Cardiac muscle cell (in vitro differentiated cells and primary cell): ENCODE data around the gene ACVR1. TPM values are rescaled to one million over a fixed set of nuclear protein-coding genes. Genes with fewer than 3 reads are reported as not detected.
"Not testable (repeated sequence)": the region's sequence is repeated elsewhere in the genome, so short reads cannot be mapped to it uniquely, and the experiment has no call there.

Source experiments
- DNase-seq, 2 donors: peaks; one replicate each; pipeline versions ENCODE4 v3.0.0 to v3.0.0-alpha.2; 2010 to 2017; ENCODE audit warnings: low read depth in 1 of 2, low spot score in 1 of 2
- H3K27ac ChIP-seq: fragments of 200-600 bp; sonication (generic); 2 replicates; pipeline ENCODE4 v1.5.1; 2016
- H3K27me3 ChIP-seq: fragments of 200-600 bp; sonication (generic); 2 replicates; pipeline ENCODE4 v1.6.0; 2016; ENCODE audit warnings: control low read depth
- H3K36me3 ChIP-seq: fragments of 200-600 bp; sonication (generic); 2 replicates; pipeline ENCODE4 v1.5.1; 2016; ENCODE audit warnings: control low read depth
- H3K4me1 ChIP-seq: fragments of 200-600 bp; sonication (generic); 2 replicates; pipeline ENCODE4 v1.8.1; 2017; ENCODE audit warnings: low read depth, mild to moderate bottlenecking, mixed run types
- H3K4me3 ChIP-seq: fragments of 200-600 bp; sonication (generic); 2 replicates; pipeline ENCODE4 v1.5.1; 2016; ENCODE audit warnings: mild to moderate bottlenecking
- H3K9me3 ChIP-seq: fragments of 200-600 bp; sonication (generic); 2 replicates; pipeline ENCODE4 v1.5.1; 2017; ENCODE audit warnings: low read depth, mild to moderate bottlenecking, control low read depth
- CTCF ChIP-seq: IDR thresholded peaks from 2 replicates; pipeline ENCODE4 v1.5.1; 2012; ENCODE audit warnings: low read depth, mild to moderate bottlenecking, low read length
- polyA plus RNA-seq: library from polyadenylated mRNA; unstranded; fragments of >200 nt; fragmentation: Nextera tagmentation; extraction: Ambion mirVana; gene quantifications from 2 replicates; pipeline ENCODE4 v1.2.1, GENCODE V29; 2016
- total RNA-seq: library from RNA; depleted of rRNA; stranded (reverse); fragments of >200 nt; gene quantifications from 2 replicates; pipeline ENCODE4 v1.2.3, GENCODE V29; 2016

Gene ACVR1
- total and polyA plus RNA-seq, 2 experiments from 2014 or later = 7.5 to 12.9 TPM

- no peaks in the 10 kb centered on the region for H3K9me3 ChIP-seq
- H3K4me3 ChIP-seq = no peak overlapping the region
- no peak for DNase-seq
- no peaks in the 10 kb centered on the region for H3K27me3 ChIP-seq
- no peak overlapping the region for H3K27ac ChIP-seq
- H3K36me3 ChIP-seq = no peaks in the 10 kb centered on the region
- TF ChIP-seq CTCF = no peak
- H3K4me1 ChIP-seq = peaks cover 3% of the 10 kb centered on the region
These were observed 45.9 kb downstream of the ACVR1 start for GRCh38 chr2:157830266-157830665.

DNA sequence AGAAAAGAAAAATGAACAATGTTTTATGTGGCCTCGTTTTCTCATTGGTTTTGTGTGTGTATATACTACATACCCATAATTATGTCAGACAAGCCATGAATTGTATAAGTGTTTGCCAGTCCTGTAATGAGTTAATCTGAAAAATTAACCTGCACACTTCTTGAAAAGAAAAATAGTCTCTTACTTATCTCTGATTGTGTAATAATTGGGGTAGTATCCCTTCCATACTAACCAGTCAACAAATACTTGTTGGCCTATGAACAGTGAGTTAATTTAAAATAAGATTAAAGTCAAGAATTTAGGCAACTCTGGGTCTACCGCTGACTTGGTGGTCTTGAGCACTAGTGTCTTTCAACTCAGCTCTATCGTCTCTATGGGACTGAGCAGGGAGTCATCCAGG is 48.8 kb downstream of the ACVR1 start:
- TF ChIP-seq CTCF = no peak
- DNase-seq = no peak
- H3K27ac ChIP-seq = no peak overlapping the region
- H3K9me3 ChIP-seq = no peaks in the 10 kb centered on the region
- H3K4me3 ChIP-seq = no peak overlapping the region
- peaks cover 8% of the 10 kb centered on the region for H3K4me1 ChIP-seq
- no peaks in the 10 kb centered on the region for H3K36me3 ChIP-seq
- H3K27me3 ChIP-seq = no peaks in the 10 kb centered on the region

DNA sequence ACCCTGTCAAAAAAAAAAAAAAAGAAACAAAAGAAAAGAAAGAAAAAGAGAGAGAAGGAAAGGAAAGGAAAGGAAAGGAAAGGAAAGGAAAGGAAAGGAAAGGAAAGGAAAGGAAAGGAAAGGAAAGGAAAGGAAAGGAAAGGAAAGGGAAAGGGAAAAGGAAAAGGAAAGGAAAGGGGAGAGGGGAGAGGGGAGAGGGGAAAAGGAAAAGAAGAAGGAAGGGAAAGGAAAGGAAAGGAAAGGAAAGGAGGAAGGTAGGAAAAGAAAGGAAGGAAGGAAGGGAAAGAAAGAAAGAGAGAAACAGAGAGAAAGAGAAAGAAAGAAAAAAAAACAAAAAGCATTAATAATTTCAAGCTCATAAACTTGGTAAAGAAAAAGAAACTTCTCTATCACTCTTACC is 49.5 kb downstream of the ACVR1 start:
- not testable (repeated sequence) for DNase-seq, H3K27ac ChIP-seq, H3K4me3 ChIP-seq, H3K9me3 ChIP-seq, H3K4me1 ChIP-seq, H3K27me3 ChIP-seq, H3K36me3 ChIP-seq

GRCh38 chr2:157825885-157826284 is 50.2 kb downstream of the ACVR1 start:
- no peak for TF ChIP-seq CTCF
- Histone ChIP-seq H3K4me3 (no peak overlapping the region), H3K4me1 (peaks cover 5% of the 10 kb centered on the region), H3K9me3 (no peaks in the 10 kb centered on the region), H3K27me3 (no peaks in the 10 kb centered on the region), H3K27ac (no peak overlapping the region), H3K36me3 (no peaks in the 10 kb centered on the region)
- peak in 1 of 2 donors; percentile 72 for DNase-seq

DNA sequence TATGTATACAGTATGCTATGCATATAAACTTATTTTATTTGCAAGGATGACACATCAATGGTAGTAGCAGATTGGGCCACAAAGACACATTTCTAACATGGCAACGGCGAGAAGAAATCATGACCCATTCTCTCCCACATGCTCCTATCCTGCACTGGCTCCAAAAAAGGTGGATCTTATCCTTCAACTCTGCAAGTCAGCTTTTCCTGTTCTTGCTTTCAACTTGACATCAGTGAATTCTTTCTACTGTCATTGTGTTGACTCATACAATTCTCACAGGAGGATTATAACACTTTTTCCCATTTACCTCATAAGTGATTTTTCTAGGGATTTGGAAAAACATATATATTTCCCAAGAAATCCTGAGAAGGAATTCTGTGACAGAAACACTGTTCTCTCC is 53.1 kb downstream of the ACVR1 start:
- TF ChIP-seq CTCF = no peak
- H3K27me3 ChIP-seq = no peaks in the 10 kb centered on the region
- no peak overlapping the region for H3K4me3 ChIP-seq
- H3K27ac ChIP-seq = no peak overlapping the region
- H3K9me3 ChIP-seq = no peaks in the 10 kb centered on the region
- DNase-seq = peak in 1 of 2 donors; percentile 57
- no peaks in the 10 kb centered on the region for H3K36me3 ChIP-seq
- peaks cover 5% of the 10 kb centered on the region for H3K4me1 ChIP-seq

DNA sequence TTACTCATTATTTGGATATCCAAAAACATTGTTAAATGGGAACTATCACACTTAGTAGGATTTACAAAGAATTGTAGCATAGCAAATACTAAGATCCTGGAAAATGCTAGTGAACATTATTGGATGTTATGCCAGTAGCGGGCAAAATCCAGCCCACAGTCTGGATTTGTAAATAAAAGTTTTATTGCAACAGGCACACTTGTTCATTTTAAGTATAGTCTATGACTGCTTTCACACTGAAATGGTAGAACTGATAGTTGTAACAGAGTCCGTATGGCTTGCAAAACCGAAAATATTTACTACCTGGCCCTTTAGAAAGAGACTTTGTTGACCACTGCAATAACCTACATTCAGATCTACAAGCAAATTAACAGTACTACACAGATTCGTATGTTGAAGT is 53.6 kb downstream of the ACVR1 start:
- Histone ChIP-seq H3K27ac (no peak overlapping the region), H3K27me3 (no peaks in the 10 kb centered on the region), H3K36me3 (no peaks in the 10 kb centered on the region), H3K4me3 (no peak overlapping the region), H3K9me3 (no peaks in the 10 kb centered on the region), H3K4me1 (peaks cover 5% of the 10 kb centered on the region)
- no peak for TF ChIP-seq CTCF
- DNase-seq = no peak
